ENCODE measurements around the gene OR10V1. TPM values are rescaled to one million over a fixed set of nuclear protein-coding genes. Genes with fewer than 3 reads are reported as not detected.

The OR10V1 gene
- total RNA-seq, 1 experiment from 2014 or later = not detected

DNA sequence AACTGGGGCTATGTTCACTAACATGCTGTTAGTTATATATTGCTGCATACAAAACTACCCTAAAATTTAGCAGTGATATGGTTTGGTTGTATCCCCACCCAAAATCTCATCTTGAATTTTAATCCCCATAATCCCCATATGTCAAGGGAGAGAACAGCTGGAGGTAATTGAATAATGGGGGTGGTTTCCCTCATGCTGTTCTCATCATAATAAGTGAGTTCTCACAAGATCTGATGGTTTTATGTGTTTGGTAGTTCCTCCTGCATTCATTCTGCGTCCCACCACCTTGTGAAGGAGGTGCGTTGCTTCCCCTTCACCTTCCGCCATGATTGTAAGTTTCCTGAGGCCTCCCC, 34.9 kb downstream of the OR10V1 start:
- intact Hi-C loops (cut with micrococcal nuclease) = no loop called here
- BruUV-seq (replicated peaks) = no TSS peak
- CTCF ChIA-PET = no interaction called here

DNA sequence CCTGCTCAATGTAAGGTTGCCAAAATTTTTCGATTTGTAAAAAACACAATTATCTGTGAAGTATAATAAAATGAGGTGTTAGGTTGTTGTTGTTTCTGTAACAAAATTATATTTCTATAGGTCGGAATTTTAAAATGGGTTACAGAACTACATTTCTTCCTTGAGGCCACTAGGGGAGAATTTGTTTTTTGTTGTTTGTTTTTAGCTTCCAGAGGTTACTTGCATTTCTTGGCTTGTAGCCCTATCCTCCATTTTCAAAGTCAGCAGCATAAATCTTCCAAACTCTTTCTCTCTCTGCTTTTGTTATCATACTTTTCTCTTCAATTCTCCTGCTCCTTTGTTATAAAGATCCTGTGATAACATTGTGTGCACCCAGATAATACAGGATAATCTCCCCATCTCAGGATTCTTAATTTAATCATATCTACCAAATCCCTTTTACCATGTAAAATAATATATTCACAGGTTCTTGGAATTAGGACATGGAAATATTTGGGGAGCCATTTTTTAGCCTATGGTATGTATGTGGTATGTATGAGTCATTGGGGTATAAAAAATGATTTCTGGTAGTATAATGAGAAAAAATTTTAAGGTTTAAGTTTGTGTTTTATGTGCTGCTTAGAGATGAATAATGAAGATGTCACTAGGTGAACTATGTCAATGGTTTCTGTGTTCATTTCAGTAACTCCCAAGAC, 35.4 kb downstream of the OR10V1 start:
- no peaks in the 10 kb centered on the region for H3K27me3 ChIP-seq (ENCODE audit: low read length)
- ATAC-seq (peak; percentile 25; the same call in 1 of the 2 replicates), DNase-seq (no peak)
- H4K20me1 ChIP-seq (ENCODE audit: low read length) = no peaks in the 10 kb centered on the region
- no peaks in the 10 kb centered on the region for H3K36me3 ChIP-seq (ENCODE audit: low read depth, low read length)
- H3K9me2 ChIP-seq (replicated peaks; ENCODE audit: low read length) = no peaks in the 10 kb centered on the region
- no peak overlapping the region for H3K27ac ChIP-seq (ENCODE audit: low read length)
- no peaks in the 10 kb centered on the region for H3K79me2 ChIP-seq (ENCODE audit: low read length)
- no TSS peak for BruUV-seq (replicated peaks)
- no peak overlapping the region for H3K4me2 ChIP-seq (ENCODE audit: low read length)
- H3K4me3 ChIP-seq (ENCODE audit: low read length) = no peak overlapping the region
- no peaks in the 10 kb centered on the region for H3K4me1 ChIP-seq (ENCODE audit: insufficient read depth, low read length)
- CTCF ChIA-PET = no interaction called here
- no peak overlapping the region for H3K9ac ChIP-seq (ENCODE audit: low read length)
- no peaks in the 10 kb centered on the region for H3F3A ChIP-seq (ENCODE audit: low read length, unreplicated experiment)
- no peaks in the 10 kb centered on the region for H3K9me3 ChIP-seq (ENCODE audit: low read length)
- H2AFZ ChIP-seq (ENCODE audit: low read length) = 0 out of 2 replicates have a peak overlapping the region, but pooled peaks have one; percentile 14
- POLR2A ChIA-PET (ENCODE audit: unreplicated experiment) = no interaction called here
- intact Hi-C loops (cut with micrococcal nuclease) = no loop called here
- TF ChIP-seq EZH2 (IDR thresholded peaks at IDR 0.05; ENCODE audit: low read length, unreplicated experiment) = no peak
- TF ChIP-seq, protein P1, sequence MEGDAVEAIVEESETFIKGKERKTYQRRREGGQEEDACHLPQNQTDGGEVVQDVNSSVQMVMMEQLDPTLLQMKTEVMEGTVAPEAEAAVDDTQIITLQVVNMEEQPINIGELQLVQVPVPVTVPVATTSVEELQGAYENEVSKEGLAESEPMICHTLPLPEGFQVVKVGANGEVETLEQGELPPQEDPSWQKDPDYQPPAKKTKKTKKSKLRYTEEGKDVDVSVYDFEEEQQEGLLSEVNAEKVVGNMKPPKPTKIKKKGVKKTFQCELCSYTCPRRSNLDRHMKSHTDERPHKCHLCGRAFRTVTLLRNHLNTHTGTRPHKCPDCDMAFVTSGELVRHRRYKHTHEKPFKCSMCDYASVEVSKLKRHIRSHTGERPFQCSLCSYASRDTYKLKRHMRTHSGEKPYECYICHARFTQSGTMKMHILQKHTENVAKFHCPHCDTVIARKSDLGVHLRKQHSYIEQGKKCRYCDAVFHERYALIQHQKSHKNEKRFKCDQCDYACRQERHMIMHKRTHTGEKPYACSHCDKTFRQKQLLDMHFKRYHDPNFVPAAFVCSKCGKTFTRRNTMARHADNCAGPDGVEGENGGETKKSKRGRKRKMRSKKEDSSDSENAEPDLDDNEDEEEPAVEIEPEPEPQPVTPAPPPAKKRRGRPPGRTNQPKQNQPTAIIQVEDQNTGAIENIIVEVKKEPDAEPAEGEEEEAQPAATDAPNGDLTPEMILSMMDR (conservative IDR thresholded peaks at IDR 0.05; ENCODE audit: low read depth, low read length) = peak; percentile 35; the same call in 1 of the 2 replicates

More for the DNA sequence above, 34.9 kb downstream of the OR10V1 start:
- Histone ChIP-seq H3K79me2 (ENCODE audit: low read length) (no peaks in the 10 kb centered on the region), H4K20me1 (ENCODE audit: low read length) (no peaks in the 10 kb centered on the region), H3K27ac (ENCODE audit: low read length) (no peak overlapping the region), H3K4me2 (ENCODE audit: low read length) (no peak overlapping the region), H3K9me3 (ENCODE audit: low read length) (no peaks in the 10 kb centered on the region), H3K4me3 (ENCODE audit: low read length) (no peak overlapping the region), H3K9ac (ENCODE audit: low read length) (no peak overlapping the region), H3K4me1 (ENCODE audit: insufficient read depth, low read length) (no peaks in the 10 kb centered on the region), H3K9me2 (replicated peaks; ENCODE audit: low read length) (no peaks in the 10 kb centered on the region), H3K36me3 (ENCODE audit: low read depth, low read length) (no peaks in the 10 kb centered on the region), H2AFZ (ENCODE audit: low read length) (no peak overlapping the region), H3K27me3 (ENCODE audit: low read length) (no peaks in the 10 kb centered on the region), H3F3A (ENCODE audit: low read length, unreplicated experiment) (no peaks in the 10 kb centered on the region)
- TF ChIP-seq EZH2 (IDR thresholded peaks at IDR 0.05; ENCODE audit: low read length, unreplicated experiment) (no peak), EZH2phosphoT487 (IDR thresholded peaks at IDR 0.05; ENCODE audit: borderline replicate concordance, low read length) (no peak)
- TF ChIP-seq, protein P1 (conservative IDR thresholded peaks at IDR 0.05; ENCODE audit: low read depth, low read length) = no peak
- DNase-seq = no peak
- no peak for ATAC-seq
- POLR2A ChIA-PET (ENCODE audit: unreplicated experiment) = no interaction called here

DNA sequence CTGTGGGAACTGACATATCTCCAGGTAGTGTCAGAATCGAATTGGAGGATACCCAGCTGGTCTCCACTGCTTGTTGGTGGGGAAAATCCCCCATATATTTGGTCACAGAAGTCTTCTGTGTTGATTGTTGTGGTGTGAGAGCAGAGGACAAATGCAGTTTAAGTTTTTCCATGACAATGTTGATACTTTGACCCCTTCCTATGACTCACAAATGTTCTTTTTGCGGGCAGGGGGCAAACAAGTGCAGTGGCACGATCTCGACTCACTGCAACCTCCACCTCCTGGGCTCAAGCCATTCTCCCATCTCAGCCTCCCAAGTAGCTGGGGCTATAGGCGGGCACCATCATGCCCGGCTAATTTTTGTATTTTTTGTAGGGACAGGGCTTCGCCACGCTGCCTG, 37.4 kb downstream of the OR10V1 start:
- Histone ChIP-seq H3K9me3 (ENCODE audit: low read length) (no peaks in the 10 kb centered on the region), H2AFZ (ENCODE audit: low read length) (no peak overlapping the region), H3F3A (ENCODE audit: low read length, unreplicated experiment) (no peaks in the 10 kb centered on the region), H3K27me3 (ENCODE audit: low read length) (no peaks in the 10 kb centered on the region), H3K27ac (ENCODE audit: low read length) (no peak overlapping the region), H4K20me1 (ENCODE audit: low read length) (no peaks in the 10 kb centered on the region), H3K36me3 (ENCODE audit: low read depth, low read length) (no peaks in the 10 kb centered on the region), H3K4me3 (ENCODE audit: low read length) (no peak overlapping the region), H3K9me2 (replicated peaks; ENCODE audit: low read length) (no peaks in the 10 kb centered on the region), H3K79me2 (ENCODE audit: low read length) (no peaks in the 10 kb centered on the region), H3K9ac (ENCODE audit: low read length) (no peak overlapping the region), H3K4me1 (ENCODE audit: insufficient read depth, low read length) (no peaks in the 10 kb centered on the region), H3K4me2 (ENCODE audit: low read length) (no peak overlapping the region)
- TF ChIP-seq, protein P1 (conservative IDR thresholded peaks at IDR 0.05; ENCODE audit: low read depth, low read length) = no peak
- no peak for TF ChIP-seq EZH2phosphoT487 (IDR thresholded peaks at IDR 0.05; ENCODE audit: borderline replicate concordance, low read length)
- TF ChIP-seq EZH2 (IDR thresholded peaks at IDR 0.05; ENCODE audit: low read length, unreplicated experiment) = no peak
- CTCF ChIA-PET = interaction anchor here (0.7 kb wide), 1 partner anchor 744 kb away, joined by 11 read pairs; no protein-coding TSS in a partner anchor
- DNase-seq (no peak), ATAC-seq (no peak)
- BruUV-seq (replicated peaks) = no TSS peak
- intact Hi-C loops (cut with micrococcal nuclease) = no loop called here
- POLR2A ChIA-PET (ENCODE audit: unreplicated experiment) = interaction anchor here (0.6 kb wide), 1 partner anchor 277 kb away, joined by 3 read pairs; no protein-coding TSS in a partner anchor

Data from PC-3 (cell line).